Measurements from ENCODE around the gene SELENOF. TPM values are rescaled to one million over a fixed set of nuclear protein-coding genes. Genes with fewer than 3 reads are reported as not detected.
A peak's percentile ranks its signal among the peaks of the same experiment; 100 is the strongest.

SELENOF gene
- total and polyA plus RNA-seq, 2 of the 13 experiments (the other 11 are each of a cell fraction or from before 2014, with no cell fraction given) = 133 to 163 TPM

- TF ChIP-seq, protein P1, sequence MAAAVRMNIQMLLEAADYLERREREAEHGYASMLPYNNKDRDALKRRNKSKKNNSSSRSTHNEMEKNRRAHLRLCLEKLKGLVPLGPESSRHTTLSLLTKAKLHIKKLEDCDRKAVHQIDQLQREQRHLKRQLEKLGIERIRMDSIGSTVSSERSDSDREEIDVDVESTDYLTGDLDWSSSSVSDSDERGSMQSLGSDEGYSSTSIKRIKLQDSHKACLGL (CRISPR knock-in tag; IDR thresholded peaks at IDR 0.05) = no peak
- TF ChIP-seq DPF2 (CRISPR knock-in tag; IDR thresholded peaks at IDR 0.05; ENCODE audit: borderline replicate concordance, low read depth) = no peak
- no peak for TF ChIP-seq MAFF (IDR thresholded peaks at IDR 0.05; ENCODE audit: low read depth, low read length)
- TF ChIP-seq ZNF891 (CRISPR knock-in tag; IDR thresholded peaks at IDR 0.05) = no peak
- TF ChIP-seq ZNF513 (CRISPR knock-in tag; conservative IDR thresholded peaks at IDR 0.05) = no peak
- TF ChIP-seq ZNF883 (CRISPR knock-in tag; IDR thresholded peaks at IDR 0.05; ENCODE audit: not compliant biosample characterization) = peak; percentile 73
- TF ChIP-seq ZNF34 (CRISPR knock-in tag; IDR thresholded peaks at IDR 0.05; ENCODE audit: borderline replicate concordance) = no peak
- peak; percentile 14; the same call in 1 of the 2 replicates for TF ChIP-seq ZIK1 (CRISPR knock-in tag; IDR thresholded peaks at IDR 0.05; ENCODE audit: borderline replicate concordance, low read depth)
- no peak for TF ChIP-seq ZNF253 (CRISPR knock-in tag; IDR thresholded peaks at IDR 0.05; ENCODE audit: borderline replicate concordance)
- TF ChIP-seq NFIC (IDR thresholded peaks at IDR 0.05; ENCODE audit: low read length) = peak; percentile 37; the same call in 1 of the 2 replicates
- no peak for TF ChIP-seq SP140L (CRISPR knock-in tag; IDR thresholded peaks at IDR 0.05; ENCODE audit: borderline replicate concordance)
- no peak for TF ChIP-seq ATF6 (CRISPR knock-in tag; conservative IDR thresholded peaks at IDR 0.05)
- TF ChIP-seq RORA (CRISPR knock-in tag; IDR thresholded peaks at IDR 0.05) = no peak
- no peak for TF ChIP-seq ZNF296 (CRISPR knock-in tag; conservative IDR thresholded peaks at IDR 0.05)
- TF ChIP-seq CHD4 (IDR thresholded peaks at IDR 0.05; ENCODE audit: borderline replicate concordance, low read length) = no peak
- no peak for TF ChIP-seq ZNF382 (CRISPR knock-in tag; IDR thresholded peaks at IDR 0.05; ENCODE audit: borderline replicate concordance)
- TF ChIP-seq YY1 (IDR thresholded peaks at IDR 0.05; ENCODE audit: insufficient read depth, insufficient replicate concordance, low read depth, low read length) = peak; percentile 93
- TF ChIP-seq KLF9 (CRISPR knock-in tag; IDR thresholded peaks at IDR 0.05; ENCODE audit: low read depth) = no peak
- no peak for TF ChIP-seq FOSL1 (CRISPR knock-in tag; IDR thresholded peaks at IDR 0.05; ENCODE audit: borderline replicate concordance)
- TF ChIP-seq PAF1 (CRISPR knock-in tag; IDR thresholded peaks at IDR 0.05) = no peak
- no peak for TF ChIP-seq ZUFSP (CRISPR knock-in tag; IDR thresholded peaks at IDR 0.05; ENCODE audit: borderline replicate concordance)
- no peak for TF ChIP-seq ZNF503 (CRISPR knock-in tag; IDR thresholded peaks at IDR 0.05)
Measured at GRCh38 chr1:86913896-86914600, at the start of gene SELENOF (continued).
